HuH-7 (cell line): ENCODE results near the gene CSNK2A1.
A peak's percentile ranks its signal among the peaks of the same experiment; 100 is the strongest.
"Not testable (repeated sequence)": the region's sequence is repeated elsewhere in the genome, so short reads cannot be mapped to it uniquely, and the experiment has no call there.

Experiments used
- DNase-seq: peaks from one replicate; pipeline ENCODE4 v3.0.0; 2011; ENCODE audit warnings: low spot score

CSNK2A1 gene

GRCh38 chr20:533526-533925 lies 10.1 kb downstream of the CSNK2A1 start:
- DNase-seq: no peak

GRCh38 chr20:532530-532929 lies 11.1 kb downstream of the CSNK2A1 start:
- DNase-seq: no peak

DNA sequence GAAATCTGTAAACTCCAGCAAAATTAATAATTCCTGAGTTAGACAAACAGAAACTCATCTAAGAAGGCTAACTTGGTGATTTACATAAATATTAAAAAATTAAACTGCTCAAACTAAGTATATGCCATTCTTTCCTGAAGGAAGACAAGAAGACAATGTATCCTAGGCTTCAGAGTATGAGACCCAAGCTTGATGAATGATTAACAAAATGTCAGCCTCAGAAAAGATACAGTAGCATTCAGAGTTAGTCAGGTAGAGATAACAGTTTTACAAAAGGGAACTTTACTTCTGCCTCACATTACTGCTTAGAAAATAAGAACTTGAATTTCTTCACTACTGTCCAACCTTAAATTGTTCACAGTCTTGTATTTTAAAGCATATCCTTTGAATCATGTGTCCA lies 12.0 kb downstream of the CSNK2A1 start:
- peak; percentile 43 for DNase-seq

DNA sequence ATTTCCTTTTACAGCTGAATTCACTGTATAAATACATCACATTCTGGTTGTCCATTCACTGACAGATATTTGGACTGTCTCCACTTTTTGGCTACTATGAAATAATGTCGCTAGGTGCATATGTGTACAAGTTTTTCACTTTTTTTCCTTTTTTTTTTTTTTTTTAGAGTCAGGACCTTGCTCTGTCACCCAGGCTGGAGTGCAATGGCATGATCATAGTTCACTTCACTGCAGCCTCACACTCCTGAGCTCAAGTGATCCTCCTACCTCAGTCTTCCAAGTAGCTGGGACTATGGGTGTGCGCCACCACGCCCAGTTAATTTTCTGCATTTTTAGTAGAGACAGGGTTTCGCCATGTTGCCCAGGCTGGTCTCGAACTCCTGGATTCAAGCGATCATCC lies 13.3 kb downstream of the CSNK2A1 start:
- DNase-seq: no peak

GRCh38 chr20:528923-529604 lies 14.5 kb downstream of the CSNK2A1 start:
- no peak for DNase-seq

DNA sequence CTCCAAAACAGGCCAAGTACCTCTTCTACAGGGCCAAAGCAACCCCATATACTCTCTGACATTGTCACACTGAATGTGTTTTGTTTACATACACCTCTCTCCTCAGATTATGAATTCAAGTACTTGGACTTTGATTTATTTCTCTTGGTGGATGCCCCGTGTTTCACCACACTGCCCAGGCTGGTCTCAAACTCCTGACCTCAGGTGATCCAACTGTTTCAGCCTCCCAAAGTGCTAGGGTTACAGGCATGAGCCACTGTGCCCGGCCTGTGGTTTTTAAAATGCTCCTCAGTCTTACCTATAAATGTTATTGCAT lies 16.1 kb downstream of the CSNK2A1 start:
- no peak for DNase-seq

GRCh38 chr20:521860-522259 lies 21.7 kb downstream of the CSNK2A1 start:
- no peak for DNase-seq

- DNase-seq: no peak
Measured at GRCh38 chr20:519999-520398, 23.6 kb downstream of the CSNK2A1 start.

DNA sequence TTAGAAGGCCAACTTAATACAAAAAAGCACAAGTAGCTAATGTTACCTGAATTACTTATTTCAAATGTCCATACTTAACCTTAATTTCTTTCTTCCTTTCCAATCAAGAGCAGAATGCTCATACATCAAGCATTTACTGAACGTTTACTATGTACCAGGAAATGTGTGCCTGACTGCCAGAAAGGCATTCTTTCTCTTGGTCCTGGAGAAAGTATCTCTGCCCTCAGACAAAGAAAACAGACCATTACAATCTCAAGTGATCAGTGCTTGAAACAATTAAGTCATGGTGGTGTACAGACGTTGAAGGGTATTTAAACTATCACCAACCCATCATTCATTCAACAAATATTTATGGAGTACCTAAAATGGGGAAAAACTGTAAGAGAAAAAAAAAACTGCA lies 26.4 kb downstream of the CSNK2A1 start:
- no peak for DNase-seq

- DNase-seq: no peak
Measured at GRCh38 chr20:516799-517198, 26.8 kb downstream of the CSNK2A1 start.

- no peak for DNase-seq
Measured at GRCh38 chr20:515696-516095, 27.9 kb downstream of the CSNK2A1 start.

DNA sequence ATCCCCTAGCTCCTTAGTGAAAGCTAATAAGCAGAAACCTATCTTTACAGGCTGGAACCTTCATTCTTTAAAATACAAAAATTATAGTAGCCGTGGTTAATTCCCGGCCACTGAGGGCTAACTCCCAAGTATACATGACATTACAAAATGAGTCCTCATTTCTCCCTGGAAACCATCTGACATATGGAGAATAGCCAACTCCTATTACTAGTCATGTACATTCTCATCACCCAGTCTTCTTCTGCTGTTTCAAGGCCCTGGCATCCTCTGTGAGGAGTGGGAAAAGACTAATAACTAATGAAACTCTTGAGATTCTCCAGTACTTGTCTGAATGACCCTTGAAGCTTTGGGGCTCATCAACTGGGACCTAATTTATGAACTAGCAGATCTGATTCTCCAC lies 30.2 kb downstream of the CSNK2A1 start:
- no peak for DNase-seq

GRCh38 chr20:510328-511057 lies 33.1 kb downstream of the CSNK2A1 start:
- DNase-seq: peak; percentile 17

DNA sequence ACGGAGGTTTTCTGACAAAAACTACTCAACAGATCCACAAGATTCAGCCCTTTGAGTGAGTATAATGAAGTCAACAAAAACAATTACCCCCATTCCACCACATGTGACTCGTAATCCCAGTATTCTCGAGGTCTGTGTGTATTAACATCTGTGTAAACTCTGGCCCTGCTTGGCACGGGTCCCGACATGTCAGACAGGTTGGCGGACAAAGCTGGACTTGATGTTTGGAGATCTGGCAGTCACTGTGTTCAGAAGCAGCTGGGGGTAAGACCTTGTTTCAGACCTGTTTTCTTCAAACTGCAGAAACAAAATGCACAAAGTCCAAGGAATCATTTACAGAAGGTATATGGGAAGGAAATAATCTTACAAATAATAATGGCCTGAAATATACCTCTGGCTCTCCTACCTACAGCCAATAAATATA lies 35.2 kb downstream of the CSNK2A1 start:
- not testable (repeated sequence) for DNase-seq

- DNase-seq: no peak
Measured at GRCh38 chr20:507761-508332, 35.7 kb downstream of the CSNK2A1 start.

DNA sequence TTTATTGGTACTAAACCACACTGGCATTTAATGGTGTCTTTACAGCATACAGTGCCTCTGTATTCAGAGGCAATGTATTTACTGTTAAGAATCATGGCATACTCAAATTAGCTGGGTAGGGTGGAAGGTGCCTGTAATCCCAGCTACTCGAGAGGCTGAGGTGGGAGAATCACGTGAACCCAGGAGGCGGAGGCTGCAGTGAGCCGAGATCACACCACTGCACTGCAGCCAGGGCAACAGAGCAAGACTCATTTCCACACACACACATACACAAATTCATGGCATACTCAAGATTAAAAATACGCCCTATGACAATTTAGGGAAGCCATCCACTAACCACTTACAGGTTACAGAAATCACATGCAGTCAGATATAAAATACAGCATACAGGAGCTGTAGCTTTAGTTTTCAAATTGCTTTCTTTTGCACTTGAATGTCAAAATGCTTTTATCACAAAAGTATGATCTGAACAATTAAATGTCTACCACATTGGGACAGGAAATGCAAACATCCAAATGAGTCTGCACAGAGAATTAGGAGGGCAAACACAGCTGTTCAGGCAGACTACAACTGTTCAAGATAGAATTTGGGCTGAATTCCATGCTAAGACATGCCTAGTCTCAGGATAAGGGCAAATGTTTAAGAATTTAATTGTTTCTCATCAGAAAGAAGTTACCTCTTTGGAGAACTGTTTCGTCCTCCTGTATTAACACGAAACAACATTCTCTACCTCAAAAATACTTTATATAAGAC lies 36.4 kb downstream of the CSNK2A1 start:
- no peak for DNase-seq

DNA sequence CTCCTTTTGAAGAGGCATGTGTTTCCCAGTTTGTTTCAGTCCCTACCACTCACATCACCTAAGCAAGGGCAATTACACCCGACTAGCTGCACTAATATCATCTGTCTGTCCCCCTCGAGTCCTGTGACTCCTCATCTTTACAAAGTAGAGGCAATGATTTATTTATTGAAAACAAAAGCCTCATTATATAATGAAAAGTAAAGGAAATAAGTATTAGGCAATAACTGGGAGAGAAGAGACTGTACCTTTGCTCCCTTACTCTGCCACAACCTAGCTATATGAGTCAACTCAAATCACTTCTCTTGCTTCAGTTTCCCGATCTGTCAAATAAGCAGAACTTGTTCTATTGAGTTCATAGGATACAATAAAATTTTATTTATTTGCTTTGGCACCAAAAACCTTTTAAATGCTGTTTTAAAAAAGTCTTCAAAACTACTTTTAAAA lies 38.9 kb downstream of the CSNK2A1 start:
- DNase-seq: peak; percentile 14

GRCh38 chr20:503048-503737 lies 40.4 kb downstream of the CSNK2A1 start:
- DNase-seq: no peak

DNA sequence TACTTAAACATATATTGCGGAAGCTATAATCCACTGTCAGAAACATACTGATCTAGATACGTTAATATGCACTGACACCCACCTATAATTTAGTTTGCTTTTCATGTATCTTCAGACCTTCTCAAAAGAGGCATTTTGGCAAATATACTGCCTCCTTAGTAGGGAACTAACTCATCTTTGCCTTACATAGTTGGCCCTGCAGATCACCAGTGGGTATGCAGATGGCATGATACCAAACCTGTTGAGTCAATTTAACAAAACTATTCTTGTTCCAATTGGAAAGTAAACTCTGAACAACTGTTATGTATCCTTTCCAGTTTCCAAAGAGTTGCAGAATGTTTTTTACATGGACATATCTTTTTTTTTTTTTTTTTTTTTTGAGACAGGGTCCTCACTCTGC lies 45.6 kb downstream of the CSNK2A1 start:
- no peak for DNase-seq

GRCh38 chr20:496126-496696 lies 47.4 kb downstream of the CSNK2A1 start:
- DNase-seq: peak; percentile 42

- no peak for DNase-seq
Measured at GRCh38 chr20:492159-492558, 51.4 kb downstream of the CSNK2A1 start.

DNA sequence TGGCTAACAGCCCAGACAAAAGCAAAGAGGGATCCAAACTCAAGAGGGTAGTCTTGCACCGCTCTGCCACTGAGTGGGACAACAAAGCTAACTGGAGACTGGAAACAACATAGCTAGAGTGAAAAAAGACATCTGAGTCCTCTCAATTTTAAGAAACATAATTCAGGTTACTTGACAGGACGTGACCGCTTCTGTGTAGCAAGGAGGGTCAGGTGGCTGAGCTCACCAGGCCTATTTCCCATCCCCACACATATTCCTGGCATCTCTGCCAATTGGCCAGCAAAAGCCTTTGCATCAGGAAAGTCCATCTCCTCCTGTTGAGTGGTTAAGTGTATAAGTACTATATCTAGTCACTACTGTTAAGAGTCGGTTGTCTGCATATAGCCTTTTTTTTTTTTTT lies 55.9 kb downstream of the CSNK2A1 start:
- DNase-seq: no peak
